GM12891 (cell line): ENCODE data around the gene TMOD1.

Source experiments
- PAX5 ChIP-seq: IDR thresholded peaks from 2 replicates; pipeline ENCODE4 v1.6.1; 2011; ENCODE audit warnings: low read length, moderate library complexity, mild to moderate bottlenecking; ENCODE audit not compliant: insufficient read depth, severe bottlenecking
- POLR2A ChIP-seq: IDR thresholded peaks from 2 replicates; pipeline ENCODE4 v1.6.1; 2011; ENCODE audit warnings: low read depth, low read length, control low read depth
- POLR2AphosphoS5 ChIP-seq: IDR thresholded peaks from 2 replicates; pipeline ENCODE4 v1.6.1; 2011; ENCODE audit warnings: low read depth, low read length, control low read depth
- POU2F2 ChIP-seq: IDR thresholded peaks from 2 replicates; pipeline ENCODE4 v1.6.1; 2011; ENCODE audit warnings: low read depth, mild to moderate bottlenecking, control low read depth, low read length, moderate library complexity
- TAF1 ChIP-seq: IDR thresholded peaks from 2 replicates; pipeline ENCODE4 v1.6.1; 2011; ENCODE audit warnings: low read depth, low read length, control low read depth

DNA sequence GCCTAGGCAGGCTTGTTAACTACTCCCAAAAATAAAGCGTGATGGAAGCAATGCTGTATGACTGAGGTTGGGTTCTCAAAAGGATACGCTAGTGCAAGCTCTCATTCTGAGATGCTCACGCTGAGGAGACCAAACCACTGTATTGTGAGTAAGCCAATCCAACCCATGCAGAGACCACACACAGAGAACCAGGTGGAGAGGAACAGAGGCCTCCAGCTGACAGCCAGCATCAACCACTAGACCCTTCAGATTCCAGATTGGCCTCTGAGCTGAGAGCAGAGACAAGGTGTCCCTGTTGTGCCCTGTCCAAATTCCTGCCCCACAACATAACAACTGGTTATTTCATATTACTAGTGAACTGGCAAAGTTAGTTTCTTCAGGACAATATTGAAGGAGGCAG, 127.2 kb downstream of the TMOD1 start:
- TF ChIP-seq POLR2AphosphoS5 (no peak), TAF1 (no peak), POLR2A (no peak), POU2F2 (no peak), PAX5 (no peak)
